HL-60 (cell line): Measurements from ENCODE around the gene KRTAP10-2.

Source experiments
- DNase-seq, 2 experiments: peaks; one replicate each; pipeline ENCODE4 v3.0.0-alpha.2; 2010 to 2020; ENCODE audit warnings: low read depth in 1 of 2, low spot score in 1 of 2
- H3K27ac ChIP-seq: fragments of 250-450 bp; sonication (Bioruptor Pico); replicated peaks from 2 replicates; pipeline ENCODE4 v1.5.1; 2020; ENCODE audit warnings: mild to moderate bottlenecking, moderate library complexity
- H3K27me3 ChIP-seq: fragments of 250-450 bp; sonication (Bioruptor Pico); 2 replicates; pipeline ENCODE4 v1.5.1; 2021; ENCODE audit warnings: mild to moderate bottlenecking, moderate library complexity; ENCODE audit not compliant: insufficient read depth, poor library complexity, severe bottlenecking
- H3K4me3 ChIP-seq: replicated peaks from 2 replicates; pipeline ENCODE4 v1.5.1; 2011; ENCODE audit warnings: mild to moderate bottlenecking, control low read depth, low read length; ENCODE audit not compliant: insufficient read depth
- CTCF ChIP-seq: IDR thresholded peaks from one replicate; pipeline ENCODE4 v1.5.1; 2011; ENCODE audit warnings: low read length, control low read depth, inconsistent platforms; ENCODE audit not compliant: insufficient read depth
- GABPA ChIP-seq: IDR thresholded peaks from 2 replicates; pipeline ENCODE4 v1.6.1; 2012; ENCODE audit warnings: low read depth
- POLR2AphosphoS5 ChIP-seq: IDR thresholded peaks from 2 replicates; pipeline ENCODE4 v1.6.1; 2012; ENCODE audit warnings: low read depth
- REST ChIP-seq: IDR thresholded peaks from 2 replicates; pipeline ENCODE4 v1.6.1; 2012; ENCODE audit warnings: low read depth; ENCODE audit not compliant: insufficient replicate concordance
- SPI1 ChIP-seq: IDR thresholded peaks from 2 replicates; pipeline ENCODE4 v1.6.1; 2012; ENCODE audit warnings: low read depth, mild to moderate bottlenecking, borderline replicate concordance

The KRTAP10-2 gene

GRCh38 chr21:44525391-44526095 is 25.8 kb downstream of the KRTAP10-2 start:
- H3K27me3 ChIP-seq, result no peaks in the 10 kb centered on the region
- no peak for DNase-seq

GRCh38 chr21:44524414-44525371 is 26.6 kb downstream of the KRTAP10-2 start:
- TF ChIP-seq GABPA, result no peak
- no peak for TF ChIP-seq POLR2AphosphoS5
- no peak for TF ChIP-seq REST
- TF ChIP-seq CTCF, result no peak
- no peak for TF ChIP-seq SPI1
- no peak overlapping the region for H3K4me3 ChIP-seq
- no peak for DNase-seq
- no peak overlapping the region for H3K27ac ChIP-seq
- no peaks in the 10 kb centered on the region for H3K27me3 ChIP-seq

More at GRCh38 chr21:44525391-44526095, 25.8 kb downstream of the KRTAP10-2 start:
- TF ChIP-seq REST, result no peak
- TF ChIP-seq SPI1, result no peak
- no peak for TF ChIP-seq GABPA
- no peak for TF ChIP-seq CTCF
- no peak for TF ChIP-seq POLR2AphosphoS5
- H3K4me3 ChIP-seq, result no peak overlapping the region
- H3K27ac ChIP-seq, result no peak overlapping the region

- no peak for DNase-seq
- no peak for TF ChIP-seq REST
- no peak for TF ChIP-seq POLR2AphosphoS5
- no peak for TF ChIP-seq SPI1
- no peak for TF ChIP-seq CTCF
- Histone ChIP-seq H3K27me3 (no peaks in the 10 kb centered on the region), H3K4me3 (no peak overlapping the region), H3K27ac (no peak overlapping the region)
These were observed 27.5 kb downstream of the KRTAP10-2 start for GRCh38 chr21:44523567-44524413.
